ENCODE results near the gene GMDS. TPM values are rescaled to one million over a fixed set of nuclear protein-coding genes. Genes with fewer than 3 reads are reported as not detected.

GMDS gene
- total RNA-seq, 1 experiment from 2014 or later = 27.6 TPM

GRCh38 chr6:1763404-1763803, 482.0 kb downstream of the GMDS start:
- no peak overlapping the region for H3K4me2 ChIP-seq (ENCODE audit: insufficient read depth, insufficient read length, low read length)
- Mint-ChIP-seq H3K27ac (no peak overlapping the region), H3K36me3 (ENCODE audit: insufficient read depth in 1 of 3, low read depth in 3 of 3) (no peaks in the 10 kb centered on the region), H3K4me1 (peaks cover 5 to 6% of the 10 kb centered on the region in 2 experiments; a peak in 3 of 4 replicates), H3K9me3 (no peaks in the 10 kb centered on the region), H3K27me3 (ENCODE audit: low read depth) (no peaks in the 10 kb centered on the region; the same call in 1 of the 2 replicates), H3K4me3 (no peak overlapping the region)
- H2BK120ac ChIP-seq (ENCODE audit: low read depth, low read length, poor library complexity, severe bottlenecking) = no peak overlapping the region
- DNase-seq = no peak
- no peak overlapping the region for H3K14ac ChIP-seq (ENCODE audit: insufficient read depth, low read length)
- no peak overlapping the region for H3K9ac ChIP-seq (ENCODE audit: extremely low read depth, insufficient read length, low read length)
- H2BK5ac ChIP-seq (ENCODE audit: insufficient read length, low read length) = no peak overlapping the region
- no peak overlapping the region for H3K4ac ChIP-seq (ENCODE audit: low read depth, low read length)
- no peaks in the 10 kb centered on the region for H3K9me3 ChIP-seq (ENCODE audit: control insufficient read depth, low read depth, low read length)
- no peak overlapping the region for H3T11ph ChIP-seq (ENCODE audit: low read length)
- H3K56ac ChIP-seq (ENCODE audit: insufficient read length, low read depth, low read length) = no peak overlapping the region
- no CpG with 5 or more reads among the region's 6 CpGs for WGBS (ENCODE audit: extremely low coverage, insufficient read length, low lambda C conversion rate)
- H2AFZ ChIP-seq (ENCODE audit: low read length) = no peak overlapping the region
- H3K79me2 ChIP-seq (ENCODE audit: insufficient read depth, low read length) = no peaks in the 10 kb centered on the region
- H4K5ac ChIP-seq (ENCODE audit: insufficient read length, low read depth, low read length) = no peak overlapping the region
- H2BK12ac ChIP-seq (ENCODE audit: insufficient read length, low read depth, low read length) = no peak overlapping the region
- no peak overlapping the region for H2AK5ac ChIP-seq (ENCODE audit: insufficient read length, low read length)
- H4K20me1 ChIP-seq (ENCODE audit: control insufficient read depth, insufficient read depth, insufficient read length) = no peaks in the 10 kb centered on the region
- no peaks in the 10 kb centered on the region for H3K4me1 ChIP-seq (ENCODE audit: insufficient read depth, low read length)
- H4K8ac ChIP-seq (replicated peaks; ENCODE audit: insufficient read length, low read depth, low read length) = no peak overlapping the region
- no peak overlapping the region for H2BK15ac ChIP-seq (ENCODE audit: low read depth, low read length)
- H2BK20ac ChIP-seq (ENCODE audit: low read depth, low read length, poor library complexity, severe bottlenecking) = no peak overlapping the region
- no peaks in the 10 kb centered on the region for H3K79me1 ChIP-seq (ENCODE audit: insufficient read depth, low read depth, low read length, poor library complexity, severe bottlenecking)
- H3K23ac ChIP-seq (ENCODE audit: insufficient read length, low read depth, low read length) = no peak overlapping the region
- no peak for TF ChIP-seq CTCF (conservative IDR thresholded peaks at IDR 0.05)
- H3K27ac ChIP-seq (ENCODE audit: insufficient read length, low read depth, low read length) = no peak overlapping the region
- H3K27me3 ChIP-seq (ENCODE audit: insufficient read depth, low read length) = no peaks in the 10 kb centered on the region
- no peak overlapping the region for H4K91ac ChIP-seq (ENCODE audit: insufficient read length, low read depth, low read length)
- no peaks in the 10 kb centered on the region for H3K23me2 ChIP-seq (ENCODE audit: insufficient read length, low read depth, low read length, poor library complexity, severe bottlenecking)
- H3K18ac ChIP-seq (ENCODE audit: insufficient read length, low read depth, low read length) = no peak overlapping the region
